GM18909 (cell line): ENCODE results near the gene C2CD4C.
"Not testable (repeated sequence)": the region's sequence is repeated elsewhere in the genome, so short reads cannot be mapped to it uniquely, and the experiment has no call there.

Source experiments
- ATAC-seq: cut with Tn5 transposase; IDR thresholded peaks from one replicate; pipeline ENCODE4 v1.9.1; 2021; ENCODE audit warnings: mild to moderate bottlenecking; ENCODE audit not compliant: unreplicated experiment, poor library complexity

C2CD4C gene

DNA sequence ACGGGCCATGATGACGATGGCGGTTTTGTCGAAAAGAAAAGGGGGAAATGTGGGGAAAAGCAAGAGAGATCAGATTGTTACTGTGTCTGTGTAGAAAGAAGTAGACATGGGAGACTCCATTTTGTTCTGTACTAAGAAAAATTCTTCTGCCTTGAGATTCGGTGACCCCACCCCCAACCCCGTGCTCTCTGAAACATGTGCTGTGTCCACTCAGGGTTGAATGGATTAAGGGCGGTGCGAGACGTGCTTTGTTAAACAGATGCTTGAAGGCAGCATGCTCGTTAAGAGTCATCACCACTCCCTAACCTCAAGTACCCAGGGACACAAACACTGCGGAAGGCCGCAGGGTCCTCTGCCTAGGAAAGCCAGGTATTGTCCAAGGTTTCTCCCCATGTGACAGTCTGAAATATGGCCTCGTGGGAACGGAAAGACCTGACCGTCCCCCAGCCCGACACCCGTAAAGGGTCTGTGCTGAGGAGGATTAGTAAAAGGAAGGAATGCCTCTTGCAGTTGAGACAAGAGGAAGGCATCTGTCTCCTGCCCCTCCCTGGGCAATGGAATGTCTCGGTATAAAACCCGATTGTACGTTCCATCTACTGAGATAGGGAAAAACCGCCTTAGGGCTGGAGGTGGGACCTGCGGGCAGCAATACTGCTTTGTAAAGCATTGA is 22.2 kb downstream of the C2CD4C start:
- not testable (repeated sequence) for ATAC-seq

DNA sequence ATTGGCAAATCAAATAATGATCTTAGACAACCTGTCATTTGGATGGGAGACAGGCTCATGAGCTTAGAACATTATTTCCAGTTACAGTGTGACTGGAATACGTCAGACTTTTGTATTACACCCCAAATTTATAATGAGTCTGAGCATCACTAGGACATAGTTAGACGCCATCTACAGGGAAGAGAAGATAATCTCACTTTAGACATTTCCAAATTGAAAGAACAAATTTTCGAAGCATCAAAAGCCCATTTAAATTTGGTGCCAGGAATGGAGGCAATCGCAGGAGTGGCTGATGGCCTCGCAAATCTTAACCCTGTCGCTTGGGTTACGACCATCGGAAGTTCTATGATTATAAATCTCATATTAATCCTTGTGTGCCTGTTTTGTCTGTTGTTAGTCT is 22.8 kb downstream of the C2CD4C start:
- not testable (repeated sequence) for ATAC-seq

DNA sequence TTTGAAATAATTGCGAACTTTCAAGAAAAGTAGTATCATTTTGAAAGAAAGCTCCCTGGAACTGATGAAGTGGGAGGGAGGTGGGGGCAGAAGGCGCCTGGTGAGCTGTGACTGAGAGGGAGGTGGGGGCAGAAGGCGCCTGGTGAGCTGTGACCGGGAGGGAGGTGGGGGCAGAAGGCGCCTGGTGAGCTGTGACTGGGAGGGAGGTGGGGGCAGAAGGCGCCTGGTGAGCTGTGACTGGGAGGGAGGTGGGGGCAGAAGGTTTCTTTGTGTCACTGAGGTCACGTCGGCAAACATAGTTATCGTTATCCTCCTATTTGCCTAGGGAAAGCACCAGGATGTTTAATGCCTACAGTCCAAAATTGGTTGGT is 24.2 kb downstream of the C2CD4C start:
- no peak for ATAC-seq

DNA sequence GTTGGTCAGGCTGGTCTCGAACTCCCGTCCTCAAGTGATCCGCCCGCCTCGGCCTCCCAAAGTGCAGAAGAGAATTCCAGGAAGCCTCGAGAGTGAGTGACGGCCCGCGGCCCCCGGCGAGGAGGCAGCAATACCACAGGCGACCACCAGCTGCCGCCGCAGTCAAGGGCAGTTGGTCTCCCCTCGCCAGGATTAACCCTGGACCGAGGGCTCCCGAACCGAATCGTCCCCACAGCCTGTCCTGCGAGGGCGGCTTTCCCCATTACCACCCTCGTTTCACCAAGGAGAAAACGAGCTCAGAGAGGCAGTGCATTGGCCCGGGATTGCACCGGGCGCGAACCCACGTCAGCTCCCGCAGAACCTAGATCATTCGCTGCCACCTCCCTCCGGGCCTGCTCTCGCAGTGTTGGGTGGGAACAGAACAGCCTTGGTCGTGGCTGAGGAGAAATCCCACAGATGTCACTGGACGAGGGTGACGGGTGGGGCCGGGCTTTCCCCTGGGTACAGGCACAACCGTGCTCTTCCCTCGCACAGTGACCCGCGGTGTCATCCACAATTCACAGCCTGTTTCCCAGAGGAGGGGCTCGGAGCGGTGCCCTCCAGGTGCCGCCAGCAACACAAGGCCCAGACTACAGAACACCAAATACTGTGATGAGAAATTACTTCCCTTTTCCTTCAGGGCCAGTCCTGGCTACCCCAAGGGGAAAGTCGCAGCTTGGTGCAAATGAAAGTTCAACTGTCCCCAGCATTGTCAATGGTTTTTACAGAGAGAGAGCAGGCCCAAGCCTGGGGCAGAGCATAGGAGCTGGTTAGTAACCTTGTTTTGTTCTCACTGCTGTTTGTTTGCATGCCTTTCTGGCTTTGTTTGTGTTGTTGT is 24.8 kb downstream of the C2CD4C start:
- no peak for ATAC-seq

DNA sequence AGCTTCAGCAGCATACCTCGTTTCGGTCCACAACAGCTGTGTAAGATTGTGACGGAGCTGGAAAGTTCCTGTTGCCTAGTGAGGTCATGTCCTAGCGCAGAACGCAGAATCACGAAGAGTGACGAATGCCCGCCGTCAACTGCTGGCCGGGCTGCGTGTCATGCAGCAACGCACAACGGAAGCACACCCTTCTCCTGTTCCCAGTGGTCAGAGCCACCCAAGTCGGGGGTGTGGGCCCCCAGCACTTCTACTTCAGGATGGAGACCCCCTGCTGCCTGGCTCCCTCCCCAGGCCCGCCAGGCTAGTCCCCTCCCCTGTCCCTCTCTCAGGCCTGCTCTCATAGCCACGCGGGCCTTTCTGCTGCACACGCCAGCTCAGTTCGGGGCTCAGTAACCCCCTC is 25.9 kb downstream of the C2CD4C start:
- no peak for ATAC-seq

DNA sequence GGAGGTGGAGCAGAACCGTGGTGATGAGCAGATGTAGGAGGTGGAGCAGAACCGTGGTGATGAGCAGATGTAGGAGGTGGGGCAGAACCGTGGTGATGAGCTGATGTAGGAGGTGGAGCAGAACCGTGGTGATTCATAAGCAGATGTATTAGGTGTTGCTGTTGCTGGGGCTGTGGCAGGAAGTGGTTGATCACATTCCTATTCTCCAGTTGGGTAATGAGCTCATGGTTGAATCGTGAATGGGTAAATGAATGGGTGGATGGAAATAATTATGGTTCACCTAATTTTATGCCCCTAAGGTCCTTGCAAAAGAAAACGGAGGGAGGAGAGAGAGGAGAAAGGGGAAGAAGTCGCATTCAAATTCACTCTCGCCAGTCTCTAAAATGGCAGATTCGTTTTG is 26.4 kb downstream of the C2CD4C start:
- ATAC-seq: peak; percentile 55

DNA sequence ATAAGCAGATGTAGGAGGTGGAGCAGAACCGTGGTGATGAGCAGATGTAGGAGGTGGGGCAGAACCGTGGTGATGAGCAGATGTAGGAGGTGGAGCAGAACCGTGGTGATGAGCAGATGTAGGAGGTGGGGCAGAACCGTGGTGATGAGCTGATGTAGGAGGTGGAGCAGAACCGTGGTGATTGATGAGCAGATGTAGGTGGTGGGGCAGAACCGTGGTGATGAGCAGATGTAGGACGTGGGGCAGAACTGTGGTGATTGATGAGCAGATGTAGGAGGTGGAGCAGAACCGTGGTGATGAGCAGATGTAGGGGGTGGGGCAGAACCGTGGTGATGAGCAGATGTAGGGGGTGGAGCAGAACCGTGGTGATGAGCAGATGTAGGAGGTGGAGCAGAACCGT is 27.0 kb downstream of the C2CD4C start:
- ATAC-seq: not testable (repeated sequence)

DNA sequence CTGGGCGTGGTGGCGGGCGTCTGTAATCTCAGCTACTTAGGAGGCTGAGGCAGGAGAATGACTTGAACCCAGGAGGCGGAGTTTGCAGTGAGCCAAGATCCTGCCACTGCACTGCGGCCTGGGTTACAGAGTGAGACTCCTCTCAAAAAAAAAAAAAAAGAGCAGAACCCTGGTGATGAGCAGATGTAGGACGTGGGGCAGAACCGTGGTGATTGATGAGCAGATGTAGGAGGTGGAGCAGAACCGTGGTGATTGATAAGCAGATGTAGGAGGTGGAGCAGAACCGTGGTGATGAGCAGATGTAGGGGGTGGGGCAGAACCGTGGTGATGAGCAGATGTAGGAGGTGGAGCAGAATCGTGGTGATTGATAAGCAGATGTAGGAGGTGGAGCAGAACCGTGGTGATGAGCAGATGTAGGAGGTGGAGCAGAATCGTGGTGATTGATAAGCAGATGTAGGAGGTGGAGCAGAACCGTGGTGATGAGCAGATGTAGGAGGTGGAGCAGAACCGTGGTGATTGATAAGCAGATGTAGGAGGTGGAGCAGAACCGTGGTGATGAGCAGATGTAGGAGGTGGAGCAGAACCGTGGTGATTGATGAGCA is 28.2 kb downstream of the C2CD4C start:
- ATAC-seq: not testable (repeated sequence)

DNA sequence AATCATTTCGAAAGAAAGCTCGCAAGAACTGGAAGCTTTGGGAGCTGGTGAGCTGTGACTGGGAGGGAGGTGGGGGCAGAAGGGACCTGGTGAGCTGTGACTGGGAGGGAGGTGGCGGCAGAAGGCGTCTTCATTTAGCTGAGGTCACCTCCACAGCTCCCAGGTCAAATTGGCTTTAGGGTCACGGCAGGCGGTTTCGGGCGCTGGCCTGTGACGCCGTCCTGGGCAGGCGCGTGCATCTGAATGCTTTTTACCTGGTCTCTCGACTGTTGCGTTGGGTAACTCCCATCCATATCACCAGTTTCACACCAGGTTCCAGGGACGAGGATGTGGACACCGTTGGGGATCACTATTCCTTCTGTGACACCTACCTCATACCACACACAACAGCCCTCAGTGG is 29.2 kb downstream of the C2CD4C start:
- ATAC-seq: no peak

DNA sequence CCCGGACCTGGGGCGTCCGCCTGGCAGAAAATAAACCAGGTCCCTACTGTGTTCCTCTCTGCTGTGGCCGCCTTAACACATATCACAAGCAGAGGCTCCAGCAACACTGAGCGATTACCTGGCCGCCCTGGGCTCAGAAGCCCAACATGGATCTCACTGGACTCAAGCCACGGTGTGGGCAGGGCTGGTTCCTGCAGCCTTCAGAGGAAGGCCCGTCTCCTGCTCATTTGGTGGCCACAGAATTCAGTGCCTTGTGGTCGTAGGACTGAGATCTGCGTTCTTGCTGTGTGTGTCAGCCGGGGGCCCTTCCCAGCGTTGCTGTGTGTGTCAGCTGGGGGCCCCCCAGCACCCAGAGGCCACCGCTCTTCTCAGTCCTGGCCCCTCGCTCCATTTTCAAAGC is 30.2 kb downstream of the C2CD4C start:
- ATAC-seq: no peak

DNA sequence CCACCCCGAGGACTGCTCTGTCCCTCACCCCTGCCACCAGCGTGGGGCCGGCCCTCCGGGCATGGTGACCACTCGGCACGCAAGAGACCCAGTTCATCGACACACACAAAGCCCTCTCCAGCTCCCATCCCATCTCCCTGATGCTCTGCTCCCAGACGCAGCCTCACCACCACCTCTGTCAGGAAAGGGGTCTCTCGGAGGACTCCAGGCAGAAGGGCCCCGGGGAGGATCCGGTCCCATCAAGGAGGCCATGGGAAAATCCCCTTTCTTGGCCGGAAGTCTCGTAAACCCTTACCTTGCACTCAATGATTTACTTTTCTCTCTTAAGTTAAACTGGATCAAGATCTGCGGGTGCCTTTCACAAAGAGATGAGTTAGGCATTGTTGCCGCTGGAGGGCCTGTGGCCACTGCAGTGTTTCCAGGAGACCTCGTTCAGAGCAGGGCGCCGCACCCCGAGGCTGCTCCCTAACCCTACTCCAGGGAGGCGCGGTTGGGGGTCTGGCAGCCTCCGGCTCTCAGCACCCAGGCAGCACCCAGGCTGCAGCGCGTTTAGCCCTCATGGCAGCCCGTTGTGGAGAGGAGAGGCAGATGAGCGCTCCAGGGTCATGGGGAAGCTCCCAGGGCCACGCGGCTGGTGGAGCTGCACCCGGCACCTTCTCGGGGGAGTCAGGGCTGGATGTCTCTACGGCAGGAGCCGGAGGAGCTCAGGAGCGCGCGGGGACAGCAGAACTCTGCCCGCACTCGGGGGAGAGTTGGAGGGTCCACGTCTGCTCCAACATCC is 31.0 kb downstream of the C2CD4C start:
- no peak for ATAC-seq

DNA sequence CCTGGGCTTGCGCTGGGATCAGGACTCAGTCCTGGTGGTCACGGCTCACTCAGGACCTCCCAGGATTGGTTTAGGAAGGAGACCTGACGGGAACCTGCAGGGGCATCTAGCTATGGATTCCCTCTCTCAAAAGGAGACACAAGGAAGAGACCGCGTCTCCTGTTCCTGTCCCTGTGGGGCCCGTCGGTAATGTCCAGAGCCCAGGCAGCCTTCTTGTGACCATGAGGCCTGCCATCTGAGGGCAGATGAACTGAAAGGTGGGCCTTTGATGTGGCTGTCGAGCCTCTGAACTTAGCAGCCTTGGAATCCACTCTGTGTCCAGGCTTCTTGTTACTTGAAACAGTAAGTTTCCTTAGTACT is 32.9 kb downstream of the C2CD4C start:
- ATAC-seq: no peak

DNA sequence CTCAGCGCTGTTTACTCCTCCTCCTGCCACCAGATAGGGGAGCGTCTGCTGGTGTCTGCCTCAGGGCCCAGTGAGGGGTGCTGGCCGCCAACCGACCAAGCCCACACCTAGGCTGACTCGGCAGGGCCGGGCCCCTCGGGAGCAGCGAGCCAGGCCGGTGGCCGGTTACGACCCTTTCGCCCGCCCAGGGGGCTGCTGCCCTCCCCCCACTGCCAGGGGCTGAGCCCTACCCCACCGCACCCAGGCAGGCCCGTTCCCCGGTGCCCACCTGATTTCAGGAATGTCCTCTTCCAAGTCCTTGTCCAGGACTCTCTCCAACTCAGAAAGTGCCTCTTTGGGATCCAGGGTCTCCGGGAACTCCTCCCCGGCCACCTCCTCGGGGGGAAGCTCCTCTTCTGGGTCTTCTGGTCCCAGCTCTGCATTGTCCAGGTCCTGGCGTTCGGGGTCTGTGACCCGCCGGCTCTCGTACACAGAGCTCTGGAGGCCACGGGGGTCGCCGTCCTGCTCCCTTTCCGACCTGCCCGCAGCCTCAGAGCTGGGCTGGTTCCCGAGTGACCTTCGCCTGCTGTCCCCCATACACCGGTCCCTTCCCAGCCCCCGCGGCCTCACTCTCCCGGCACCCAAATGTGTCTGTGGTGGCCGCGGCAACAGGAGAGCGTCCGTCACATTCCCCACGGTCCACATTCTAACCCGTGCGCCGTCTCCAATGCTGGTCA is 33.4 kb downstream of the C2CD4C start:
- ATAC-seq: no peak

DNA sequence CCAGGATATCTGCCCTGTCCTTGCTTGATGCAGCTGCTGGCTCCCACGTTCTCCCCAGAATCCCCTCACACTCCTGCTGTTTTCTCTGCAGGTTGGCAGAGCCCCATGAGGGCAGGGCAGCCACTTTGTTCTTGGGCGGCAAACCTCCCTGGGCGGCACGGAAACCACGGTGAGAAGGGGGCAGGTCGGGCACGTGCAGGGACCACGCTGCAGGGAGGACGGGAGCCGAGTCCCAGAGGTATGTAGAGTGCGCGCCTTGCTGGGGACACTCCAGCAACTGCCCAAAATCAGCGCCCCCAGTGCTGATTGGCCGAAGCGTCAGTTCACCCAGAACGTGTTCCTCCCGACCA is 34.1 kb downstream of the C2CD4C start:
- no peak for ATAC-seq

DNA sequence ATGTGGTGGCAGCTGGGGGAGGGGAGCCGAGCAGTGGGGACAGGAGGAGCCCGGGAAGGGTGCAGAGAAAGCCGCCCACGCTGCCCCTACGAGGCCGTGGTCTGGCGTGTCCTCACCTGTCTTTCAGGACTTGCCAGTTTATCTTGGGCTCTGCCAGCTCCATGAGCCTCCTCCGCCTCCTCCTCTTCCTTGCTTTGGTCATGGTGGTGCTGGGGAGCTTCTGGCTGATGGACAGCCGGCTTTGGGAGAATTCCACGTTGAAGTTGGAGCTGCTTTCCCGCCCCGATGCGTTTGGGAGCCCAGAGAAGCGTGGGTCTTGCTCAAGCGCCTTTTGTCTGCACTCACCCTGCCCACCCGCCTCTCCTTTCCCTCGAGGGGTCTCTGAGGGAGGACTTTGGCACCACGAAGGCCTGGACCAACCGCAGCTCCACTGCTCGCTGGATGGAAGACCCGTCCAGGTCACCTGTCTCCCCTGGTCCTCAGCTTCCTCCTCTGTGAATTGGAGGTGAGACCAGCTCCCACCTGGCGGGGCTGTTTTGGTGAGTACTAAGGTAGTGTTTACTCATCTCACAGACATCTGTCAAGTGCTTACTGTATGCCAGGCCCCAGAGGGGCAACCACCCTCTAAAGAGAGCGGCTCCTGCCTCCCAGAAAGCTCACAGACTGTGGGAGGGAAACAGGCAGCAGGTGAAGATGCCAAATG is 34.6 kb downstream of the C2CD4C start:
- no peak for ATAC-seq

DNA sequence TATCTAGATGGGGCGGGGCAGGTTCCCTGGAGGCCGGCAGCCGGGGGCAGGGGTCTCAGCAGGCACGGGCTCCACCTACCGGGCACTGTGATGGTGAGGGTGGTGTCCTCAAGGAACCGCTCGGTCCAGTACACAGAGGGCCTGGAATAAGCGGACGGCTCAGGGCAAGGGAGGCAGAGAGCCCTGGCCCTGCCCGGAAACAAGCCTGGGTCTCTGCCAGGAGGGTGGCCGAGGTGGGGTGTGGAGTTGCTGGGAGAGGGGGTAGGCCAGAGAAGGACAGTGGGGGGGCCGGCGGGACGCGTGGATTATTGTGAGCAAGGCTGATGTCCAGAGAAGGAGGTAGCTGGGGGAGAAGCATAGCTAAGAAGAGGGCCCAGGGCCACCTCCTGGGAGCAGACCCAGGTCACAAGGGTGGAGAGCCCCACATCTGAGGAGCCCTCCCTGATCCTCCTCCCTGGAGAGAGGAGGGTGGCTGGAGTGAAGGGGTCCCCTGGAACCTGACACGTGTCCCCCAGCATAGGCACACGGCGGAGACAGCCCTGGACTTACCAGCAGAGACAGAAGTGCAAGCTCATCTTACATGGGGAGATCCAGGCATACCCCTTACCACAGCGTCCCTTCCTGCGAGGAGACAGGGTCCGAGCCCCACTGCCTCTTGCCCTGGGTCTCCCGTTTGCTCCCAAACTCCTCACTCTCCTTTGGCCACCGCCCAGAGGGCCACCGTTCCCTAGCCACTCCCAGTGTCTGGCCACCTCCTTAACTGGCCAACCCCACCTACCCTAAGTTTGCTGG is 35.4 kb downstream of the C2CD4C start:
- no peak for ATAC-seq

DNA sequence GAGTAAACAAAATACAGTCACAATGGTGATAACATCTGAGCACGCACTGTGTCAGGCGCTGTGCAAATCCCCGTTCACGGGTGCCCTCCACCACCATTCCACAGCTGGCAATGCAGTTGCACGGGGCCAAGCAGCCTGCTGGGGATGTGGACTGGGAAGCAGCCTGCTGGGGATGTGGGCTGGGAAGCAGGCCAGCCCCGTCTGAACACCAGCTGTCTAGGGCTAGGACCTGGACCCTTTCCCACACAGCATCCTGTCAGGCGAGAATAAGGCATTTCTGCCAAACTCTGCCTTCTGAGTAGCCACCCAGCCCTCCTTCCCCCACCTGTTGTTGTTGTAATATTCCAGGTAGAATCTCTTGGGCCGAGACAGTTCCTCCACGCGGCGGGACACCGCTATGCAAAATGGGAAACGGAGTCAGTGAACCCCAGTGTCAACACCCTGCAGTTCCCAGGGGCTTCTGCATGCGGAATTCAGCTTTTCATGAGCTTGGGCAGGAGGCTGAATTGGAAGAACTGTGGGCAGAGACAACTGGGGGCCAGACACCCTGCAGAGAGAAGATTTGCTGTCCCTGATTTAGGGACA is 36.5 kb downstream of the C2CD4C start:
- no peak for ATAC-seq

DNA sequence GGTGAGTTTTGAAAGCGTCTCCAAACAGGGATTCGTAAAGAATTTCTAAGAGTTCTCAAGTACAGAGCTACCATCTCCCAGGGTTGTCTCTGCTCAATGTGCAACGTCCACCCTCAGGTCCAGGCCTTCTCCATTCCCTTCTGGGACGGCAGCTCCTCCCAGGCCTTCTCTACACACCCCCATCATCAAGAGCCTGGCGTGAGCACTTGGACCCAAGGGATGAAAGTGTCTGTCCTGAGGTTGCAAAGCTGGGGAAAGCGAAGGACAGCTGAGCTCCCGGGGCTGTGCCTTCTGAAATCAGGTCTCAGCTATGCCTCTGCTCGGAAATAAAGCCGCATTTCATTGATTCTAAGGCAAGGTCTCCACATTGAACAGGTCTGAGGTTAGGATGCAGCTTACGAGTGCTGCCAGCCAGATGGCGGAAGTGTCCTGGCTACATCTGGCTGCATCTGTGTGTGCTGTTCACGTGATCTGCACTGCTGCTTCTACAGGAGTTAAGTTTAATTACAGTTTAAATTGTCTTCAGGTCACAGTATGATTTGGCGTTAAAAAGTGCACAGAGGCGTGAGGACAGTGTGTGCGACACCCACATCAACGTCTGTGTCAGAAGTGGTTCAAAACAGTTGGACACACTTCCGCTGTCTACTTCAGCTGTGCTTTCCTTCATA is 37.3 kb downstream of the C2CD4C start:
- ATAC-seq: no peak
